Measurements from ENCODE around the gene NDUFB6.
"Not testable (repeated sequence)": the region's sequence is repeated elsewhere in the genome, so short reads cannot be mapped to it uniquely, and the experiment has no call there.

Gene NDUFB6

GRCh38 chr9:32572900-32573523 is at the start of gene NDUFB6:
Gene NDUFB6 (minus strand): TSS chr9:32573159. CDS start chr9:32573060, 99 bp downstream.
- peak; percentile 84 to 90 for DNase-seq (ENCODE audit: low read depth in 2 of 2)

- no peak for DNase-seq (ENCODE audit: low read depth in 2 of 2)
These were observed 45.3 kb upstream of the NDUFB6 start for GRCh38 chr9:32618261-32618660.

- DNase-seq (ENCODE audit: low read depth in 2 of 2) = no peak
These were observed 33.9 kb upstream of the NDUFB6 start for GRCh38 chr9:32606811-32607210.

GRCh38 chr9:32603914-32604852 is 31.2 kb upstream of the NDUFB6 start:
- DNase-seq (ENCODE audit: low read depth in 2 of 2) = no peak

GRCh38 chr9:32599021-32599420 is 26.1 kb upstream of the NDUFB6 start:
- DNase-seq (ENCODE audit: low read depth in 2 of 2) = not testable (repeated sequence)

- DNase-seq (ENCODE audit: low read depth in 2 of 2) = no peak
These were observed 24.0 kb upstream of the NDUFB6 start for GRCh38 chr9:32596936-32597335.

GRCh38 chr9:32596096-32596865 is 23.3 kb upstream of the NDUFB6 start:
- no peak for DNase-seq (ENCODE audit: low read depth in 2 of 2)

GRCh38 chr9:32590898-32591297 is 17.9 kb upstream of the NDUFB6 start:
- no peak for DNase-seq (ENCODE audit: low read depth in 2 of 2)

- no peak for DNase-seq (ENCODE audit: low read depth in 2 of 2)
These were observed 17.5 kb upstream of the NDUFB6 start for GRCh38 chr9:32590476-32590875.

- DNase-seq (ENCODE audit: low read depth in 2 of 2) = no peak
These were observed 16.2 kb upstream of the NDUFB6 start for GRCh38 chr9:32589083-32589723.

- no peak for DNase-seq (ENCODE audit: low read depth in 2 of 2)
These were observed 14.9 kb upstream of the NDUFB6 start for GRCh38 chr9:32587901-32588300.

- no peak for DNase-seq (ENCODE audit: low read depth in 2 of 2)
These were observed 11.8 kb upstream of the NDUFB6 start for GRCh38 chr9:32584784-32585183.

- DNase-seq (ENCODE audit: low read depth in 2 of 2) = no peak
These were observed 8.7 kb upstream of the NDUFB6 start for GRCh38 chr9:32581512-32582143.

GRCh38 chr9:32580631-32581300 is 7.8 kb upstream of the NDUFB6 start:
- DNase-seq (ENCODE audit: low read depth in 2 of 2) = no peak

- peak; percentile 60 to 71 for DNase-seq (ENCODE audit: low read depth in 2 of 2)
These were observed 6.9 kb upstream of the NDUFB6 start for GRCh38 chr9:32579706-32580331.

- no peak for DNase-seq (ENCODE audit: low read depth in 2 of 2)
These were observed 6.0 kb upstream of the NDUFB6 start for GRCh38 chr9:32578976-32579375.

GRCh38 chr9:32577316-32577715 is 4.4 kb upstream of the NDUFB6 start:
- DNase-seq (ENCODE audit: low read depth in 2 of 2) = no peak

- no peak for DNase-seq (ENCODE audit: low read depth in 2 of 2)
These were observed 1.9 kb upstream of the NDUFB6 start for GRCh38 chr9:32574858-32575257.

- DNase-seq (ENCODE audit: low read depth in 2 of 2) = no peak
These were observed 862 bp upstream of the NDUFB6 start for GRCh38 chr9:32573821-32574220.

Data from stimulated activated CD4-positive, alpha-beta T cell treated with anti-CD3 and anti-CD28 coated beads, Interleukin-1b, Interleukin-23, amount 100 ng/mL, for 1 hour (primary cell).